Measurements from ENCODE around the gene CHAMP1.
"Not testable (repeated sequence)": the region's sequence is repeated elsewhere in the genome, so short reads cannot be mapped to it uniquely, and the experiment has no call there.

The CHAMP1 gene

DNA sequence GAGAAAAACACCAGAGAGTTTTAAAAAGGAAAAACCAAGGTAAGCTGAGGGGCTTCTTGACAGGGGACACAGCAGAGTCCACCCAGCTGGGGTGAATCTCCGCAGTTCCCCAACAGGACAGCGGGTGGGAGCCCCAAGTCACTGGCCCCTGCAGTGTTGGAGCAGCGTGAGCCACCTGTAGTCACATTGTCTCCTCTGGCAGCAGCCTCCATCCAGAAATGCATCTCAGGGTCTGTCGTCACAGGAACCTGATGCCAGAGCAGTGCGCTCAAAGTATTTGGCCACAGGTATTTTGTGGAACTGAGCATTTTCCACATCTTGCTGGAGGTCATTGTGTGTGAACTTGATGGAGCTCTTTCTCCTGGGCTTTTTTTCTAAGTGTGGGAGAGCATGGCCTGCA lies 24.7 kb downstream of the CHAMP1 start:
- no peak for DNase-seq

DNA sequence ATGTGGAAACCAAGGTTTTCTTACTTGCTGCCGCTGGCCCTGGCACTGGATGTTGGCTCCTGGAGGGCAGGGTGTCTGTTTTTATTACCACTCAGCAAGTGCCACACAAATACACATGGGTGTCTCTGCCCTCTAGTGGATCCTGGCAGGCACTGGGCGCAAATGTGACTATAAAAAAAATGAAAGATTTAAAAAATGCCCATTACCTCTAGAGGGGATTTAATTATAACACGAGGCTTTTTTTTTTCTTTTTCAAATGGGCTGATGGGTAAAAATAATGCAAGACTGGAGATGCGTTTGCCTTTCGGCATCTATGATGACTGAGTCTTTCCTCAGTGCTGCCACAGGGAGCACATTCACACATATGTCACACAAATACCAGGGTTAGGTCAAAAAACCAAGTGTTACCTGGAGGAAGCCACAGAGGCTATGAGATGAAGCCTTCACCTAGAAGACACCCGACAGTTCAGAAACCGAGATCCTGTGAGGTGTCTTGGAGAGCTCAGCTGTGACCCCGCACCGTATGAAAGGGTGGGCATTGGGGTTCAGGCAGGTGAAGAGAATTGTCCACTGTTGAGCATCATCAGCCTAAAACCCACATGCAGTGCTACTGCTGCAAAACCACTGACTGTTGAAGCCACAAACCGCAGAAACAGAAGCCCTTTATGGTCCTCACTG lies 25.7 kb downstream of the CHAMP1 start:
- peak; percentile 72 for DNase-seq

DNA sequence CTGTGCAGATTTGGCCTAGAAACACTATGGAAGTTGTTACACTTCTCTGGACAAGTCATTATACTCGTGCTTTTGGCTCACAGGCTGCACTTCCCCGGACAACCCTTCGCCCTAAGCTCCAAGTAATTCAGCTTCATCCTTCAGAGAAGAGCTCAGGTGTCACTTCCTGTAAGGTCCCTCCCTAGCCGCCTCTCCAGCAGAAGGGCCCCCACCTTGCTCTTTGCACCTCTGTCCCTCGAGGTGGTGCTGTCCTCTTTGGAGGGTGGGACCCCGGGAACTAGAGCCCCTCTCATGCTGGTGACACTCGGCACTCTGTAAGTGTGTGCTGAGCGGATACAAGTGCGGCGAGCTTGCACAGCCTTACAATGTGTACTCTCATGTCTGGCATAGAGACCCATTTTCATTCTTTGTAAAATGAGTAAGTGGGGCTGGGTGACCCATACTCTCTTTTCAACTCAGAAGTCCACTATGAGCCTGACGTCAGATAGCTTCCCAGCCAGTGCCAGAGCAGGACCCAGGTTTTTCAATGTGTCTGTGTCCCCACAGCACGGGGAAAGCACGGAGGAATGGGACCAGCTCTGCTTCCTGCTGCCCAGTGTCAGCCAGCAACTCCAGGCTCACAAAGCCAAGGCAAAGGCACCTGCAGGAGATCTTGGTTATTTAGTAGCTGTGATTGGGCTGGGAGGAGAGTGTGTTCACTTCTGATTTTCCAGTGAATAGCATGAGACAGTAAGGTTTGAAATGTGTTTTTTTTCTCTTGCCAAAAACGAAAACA lies 26.9 kb downstream of the CHAMP1 start:
- DNase-seq = no peak

DNA sequence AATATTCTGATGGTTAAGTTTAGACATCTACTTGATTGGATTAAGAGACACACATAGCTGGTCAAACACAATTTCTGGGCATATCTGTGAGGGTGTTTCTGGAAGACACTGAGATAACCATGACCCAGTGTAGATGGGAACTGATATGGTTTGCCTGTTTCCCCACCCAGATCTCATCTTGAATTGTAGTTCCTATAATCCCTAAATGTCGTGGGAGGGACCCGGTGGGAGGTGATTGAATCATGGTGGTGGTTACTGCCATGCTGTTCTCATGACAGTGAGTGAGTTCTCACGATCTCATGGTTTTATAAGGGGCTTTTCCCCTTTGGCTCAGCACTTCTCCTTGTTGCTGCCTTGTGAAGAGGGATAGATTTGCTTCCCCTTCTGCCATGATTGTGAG lies 33.0 kb downstream of the CHAMP1 start:
- not testable (repeated sequence) for DNase-seq

DNA sequence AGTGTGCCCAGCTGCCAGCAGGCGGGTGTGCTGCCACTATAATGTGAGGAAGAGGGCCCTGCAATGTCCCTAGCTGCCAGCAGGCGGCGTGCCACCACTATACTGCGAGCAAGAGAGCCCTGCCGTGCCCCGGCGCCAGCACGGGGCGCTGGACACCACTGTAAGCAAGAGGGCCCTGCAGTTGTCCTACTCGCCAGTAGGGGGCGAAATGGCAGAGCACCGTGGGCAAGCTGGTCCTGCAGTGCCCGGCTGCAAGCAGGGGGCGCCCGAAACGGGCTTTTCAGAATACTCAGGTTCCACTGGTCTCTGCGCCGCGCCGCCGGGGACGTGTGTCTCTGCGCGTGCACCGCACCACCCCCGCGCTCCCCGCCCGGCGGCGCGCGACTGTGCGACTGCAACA lies 38.5 kb downstream of the CHAMP1 start:
- DNase-seq = not testable (repeated sequence)

DNA sequence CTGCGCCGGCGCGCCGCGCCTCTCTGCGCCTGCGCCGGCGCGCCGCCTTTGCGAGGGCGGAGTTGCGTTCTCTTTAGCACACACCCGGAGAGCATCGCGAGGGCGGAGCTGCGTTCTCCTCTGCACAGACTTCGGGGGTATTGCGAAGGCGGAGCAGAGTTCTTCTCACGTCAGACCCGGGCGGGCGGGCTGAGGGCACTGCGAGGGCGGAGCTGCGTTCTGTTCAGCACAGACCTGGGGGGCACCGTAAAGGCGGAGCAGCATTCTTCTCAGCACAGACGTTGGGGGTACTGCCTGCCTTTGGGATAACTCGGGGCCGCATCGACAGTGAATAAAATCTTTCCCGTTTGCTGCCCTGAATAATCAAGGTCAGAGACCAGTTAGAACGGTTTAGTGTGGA lies 39.1 kb downstream of the CHAMP1 start:
- not testable (repeated sequence) for DNase-seq
